DMS79 (cell line): ENCODE results near the gene NALF2.

ENCODE experiments used
- DNase-seq: peaks from one replicate; lab custom pipeline; 2025; lab: John Stamatoyannopoulos, UW

NALF2 gene

GRCh38 chrX:69530306-69530705 is 26.2 kb downstream of the NALF2 start:
- no peak for DNase-seq

- DNase-seq: no peak
These were observed 27.1 kb downstream of the NALF2 start for GRCh38 chrX:69531031-69531755.

GRCh38 chrX:69535661-69536060 is 31.5 kb downstream of the NALF2 start:
- peak; percentile 92 for DNase-seq

GRCh38 chrX:69538321-69538876 is 34.3 kb downstream of the NALF2 start:
- DNase-seq: no peak

GRCh38 chrX:69539437-69539836 is 35.3 kb downstream of the NALF2 start:
- peak; percentile 33 for DNase-seq

- no peak for DNase-seq
These were observed 37.8 kb downstream of the NALF2 start for GRCh38 chrX:69541956-69542355.

- no peak for DNase-seq
These were observed 39.4 kb downstream of the NALF2 start for GRCh38 chrX:69543572-69543971.

GRCh38 chrX:69546417-69546816 is 42.3 kb downstream of the NALF2 start:
- DNase-seq: no peak

- no peak for DNase-seq
These were observed 42.9 kb downstream of the NALF2 start for GRCh38 chrX:69546978-69547377.

- no peak for DNase-seq
These were observed 47.4 kb downstream of the NALF2 start for GRCh38 chrX:69551421-69552009.

GRCh38 chrX:69552512-69552911 is 48.4 kb downstream of the NALF2 start:
- DNase-seq: no peak
